HG02885 (cell line): Measurements from ENCODE around the gene GDA.

Experiments used
- ATAC-seq: cut with Tn5 transposase; IDR thresholded peaks from one replicate; pipeline ENCODE4 v1.9.1; 2021; ENCODE audit warnings: mild to moderate bottlenecking; ENCODE audit not compliant: unreplicated experiment, poor library complexity

Gene GDA

GRCh38 chr9:72149231-72149975 is at the start of gene GDA:
GDA (plus strand) TSS chr9:72149440; CDS start chr9:72149560, 120 bp downstream.
- ATAC-seq, result no peak

- no peak for ATAC-seq
Observed at GRCh38 chr9:72102520-72102919, 46.7 kb upstream of the GDA start.

GRCh38 chr9:72113056-72113455 is 36.2 kb upstream of the GDA start:
- ATAC-seq, result no peak

GRCh38 chr9:72119853-72120252 is 29.4 kb upstream of the GDA start:
- no peak for ATAC-seq

GRCh38 chr9:72124947-72125346 is 24.3 kb upstream of the GDA start:
- ATAC-seq, result no peak

- no peak for ATAC-seq
Observed at GRCh38 chr9:72127753-72128152, 21.5 kb upstream of the GDA start.

GRCh38 chr9:72128526-72128925 is 20.7 kb upstream of the GDA start:
- no peak for ATAC-seq

- no peak for ATAC-seq
Observed at GRCh38 chr9:72129271-72130156, 19.7 kb upstream of the GDA start.

GRCh38 chr9:72130321-72130720 is 18.9 kb upstream of the GDA start:
- no peak for ATAC-seq

GRCh38 chr9:72131206-72131605 is 18.0 kb upstream of the GDA start:
- ATAC-seq, result no peak

- ATAC-seq, result no peak
Observed at GRCh38 chr9:72132052-72132451, 17.2 kb upstream of the GDA start.

GRCh38 chr9:72133365-72134035 is 15.7 kb upstream of the GDA start:
- no peak for ATAC-seq

GRCh38 chr9:72134801-72135200 is 14.4 kb upstream of the GDA start:
- no peak for ATAC-seq

- no peak for ATAC-seq
Observed at GRCh38 chr9:72137697-72138365, 11.4 kb upstream of the GDA start.

GRCh38 chr9:72139226-72139625 is 10.0 kb upstream of the GDA start:
- no peak for ATAC-seq

- no peak for ATAC-seq
Observed at GRCh38 chr9:72140586-72140985, 8.7 kb upstream of the GDA start.

- no peak for ATAC-seq
Observed at GRCh38 chr9:72141484-72141883, 7.8 kb upstream of the GDA start.

- ATAC-seq, result no peak
Observed at GRCh38 chr9:72144756-72145492, 4.3 kb upstream of the GDA start.

GRCh38 chr9:72145733-72146505 is 3.3 kb upstream of the GDA start:
- no peak for ATAC-seq
